ENCODE results near the gene TNFAIP2.

The TNFAIP2 gene

DNA sequence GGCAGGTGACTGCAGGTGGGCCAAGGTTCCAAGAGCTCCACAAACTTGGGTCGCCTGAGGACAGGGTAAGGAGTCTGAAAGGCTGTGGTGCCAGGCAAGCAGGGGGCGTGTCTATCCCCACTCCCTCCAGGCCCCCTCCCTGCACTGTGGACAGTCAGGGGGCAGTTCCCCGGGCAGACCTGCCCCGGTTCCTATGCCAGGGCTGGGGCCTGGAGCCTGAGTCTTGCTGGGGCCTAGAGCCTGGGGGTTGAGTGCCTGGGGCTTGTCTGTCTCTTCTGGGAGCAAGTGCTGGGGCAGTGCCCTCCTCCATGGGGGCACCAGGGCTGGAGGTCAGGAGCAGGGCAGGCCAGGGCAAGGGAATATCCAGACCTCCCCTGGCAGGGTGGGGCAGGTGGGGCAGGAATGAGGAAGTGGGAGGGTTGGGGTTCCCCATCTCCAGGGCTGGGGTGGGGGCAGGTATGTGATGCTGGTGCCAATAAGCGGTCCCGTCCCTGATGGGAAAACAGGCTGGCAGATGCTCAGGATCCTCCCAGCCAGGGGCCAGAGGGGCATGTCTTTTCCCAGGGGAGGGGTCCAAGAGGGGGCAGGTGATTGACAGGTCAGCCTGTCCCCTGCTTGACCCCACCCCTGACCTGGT, 11.9 kb upstream of the TNFAIP2 start:
- 0 out of 2 replicates have a peak overlapping the region, but pooled peaks have one; percentile 15 for H3K4me2 ChIP-seq (ENCODE audit: low read depth, low read length)
- no peak for DNase-seq
- H3K9me3 ChIP-seq (replicated peaks; ENCODE audit: insufficient read depth, low read length): no peaks in the 10 kb centered on the region
- no peaks in the 10 kb centered on the region for H4K20me1 ChIP-seq (ENCODE audit: insufficient read depth, low read length)
- no peaks in the 10 kb centered on the region for H3F3A ChIP-seq (ENCODE audit: insufficient read depth, low read length)
- H3K4me1 ChIP-seq (ENCODE audit: low read length): peaks cover 6% of the 10 kb centered on the region
- no peaks in the 10 kb centered on the region for H3K9me2 ChIP-seq (replicated peaks; ENCODE audit: insufficient read depth, low read length)
- H3K36me3 ChIP-seq (replicated peaks; ENCODE audit: insufficient read depth, low read length): no peaks in the 10 kb centered on the region
- no peak overlapping the region for H3K4me3 ChIP-seq (ENCODE audit: low read length)
- no peaks in the 10 kb centered on the region for H3K27me3 ChIP-seq (replicated peaks; ENCODE audit: insufficient read depth, low read length)
- no peaks in the 10 kb centered on the region for H3K79me2 ChIP-seq (ENCODE audit: low read length)
- H3K27ac ChIP-seq (ENCODE audit: low read length): peak overlapping the region; percentile 27; the same call in 1 of the 2 replicates
- TF ChIP-seq EZH2 (optimal IDR thresholded peaks at IDR 0.05; ENCODE audit: low read depth, low read length): no peak
- TF ChIP-seq EZH2phosphoT487 (IDR thresholded peaks at IDR 0.05; ENCODE audit: low read length): no peak
- TF ChIP-seq, protein P1, sequence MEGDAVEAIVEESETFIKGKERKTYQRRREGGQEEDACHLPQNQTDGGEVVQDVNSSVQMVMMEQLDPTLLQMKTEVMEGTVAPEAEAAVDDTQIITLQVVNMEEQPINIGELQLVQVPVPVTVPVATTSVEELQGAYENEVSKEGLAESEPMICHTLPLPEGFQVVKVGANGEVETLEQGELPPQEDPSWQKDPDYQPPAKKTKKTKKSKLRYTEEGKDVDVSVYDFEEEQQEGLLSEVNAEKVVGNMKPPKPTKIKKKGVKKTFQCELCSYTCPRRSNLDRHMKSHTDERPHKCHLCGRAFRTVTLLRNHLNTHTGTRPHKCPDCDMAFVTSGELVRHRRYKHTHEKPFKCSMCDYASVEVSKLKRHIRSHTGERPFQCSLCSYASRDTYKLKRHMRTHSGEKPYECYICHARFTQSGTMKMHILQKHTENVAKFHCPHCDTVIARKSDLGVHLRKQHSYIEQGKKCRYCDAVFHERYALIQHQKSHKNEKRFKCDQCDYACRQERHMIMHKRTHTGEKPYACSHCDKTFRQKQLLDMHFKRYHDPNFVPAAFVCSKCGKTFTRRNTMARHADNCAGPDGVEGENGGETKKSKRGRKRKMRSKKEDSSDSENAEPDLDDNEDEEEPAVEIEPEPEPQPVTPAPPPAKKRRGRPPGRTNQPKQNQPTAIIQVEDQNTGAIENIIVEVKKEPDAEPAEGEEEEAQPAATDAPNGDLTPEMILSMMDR (IDR thresholded peaks at IDR 0.05; ENCODE audit: low read length): no peak
- H2AFZ ChIP-seq (ENCODE audit: low read length): no peak overlapping the region
- no peak overlapping the region for H3K9ac ChIP-seq (ENCODE audit: low read length)

DNA sequence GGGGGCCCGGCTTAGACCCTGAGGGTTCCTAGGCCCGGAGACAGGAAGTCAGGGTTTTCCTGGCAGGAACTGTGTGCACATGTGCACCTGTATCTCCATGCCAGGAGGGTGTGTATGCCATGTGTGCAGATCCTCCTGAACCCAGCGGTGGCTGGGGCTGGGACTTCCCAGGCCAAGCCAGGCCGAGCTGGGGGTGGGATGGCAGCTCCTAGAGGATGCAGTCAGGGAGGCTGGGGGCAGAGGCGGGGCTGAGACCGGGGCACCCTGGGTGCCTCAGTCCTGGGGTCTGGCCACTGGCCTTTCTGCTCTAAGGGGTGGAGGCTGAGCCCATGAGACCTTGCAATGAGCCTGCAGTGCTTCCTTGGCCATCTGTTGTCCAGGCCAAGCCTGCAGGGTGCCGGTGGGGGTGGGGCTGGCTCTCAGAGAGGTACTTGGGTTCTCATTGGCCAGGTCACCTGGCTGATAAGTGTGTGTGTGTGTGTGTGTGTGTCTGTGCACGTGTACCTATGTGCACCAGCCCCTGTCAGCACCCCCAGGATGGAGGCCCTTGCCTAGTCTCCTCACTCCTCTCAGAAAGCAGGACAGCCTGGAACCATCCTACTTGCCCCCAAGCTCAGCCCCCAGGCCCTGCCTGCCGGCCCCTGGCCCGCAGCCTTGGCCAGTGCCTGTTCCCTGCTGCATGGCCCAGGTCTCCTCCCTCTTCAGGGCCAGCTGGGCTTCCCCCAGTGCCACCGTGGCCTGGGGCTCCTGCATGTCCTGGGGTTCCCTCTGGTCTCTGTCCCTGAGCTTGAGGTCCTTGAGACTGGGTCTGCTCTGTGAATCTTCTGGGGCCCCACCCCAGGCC, 10.6 kb upstream of the TNFAIP2 start:
- H3K4me1 ChIP-seq (ENCODE audit: low read length): peaks cover 6% of the 10 kb centered on the region
- H3K4me2 ChIP-seq (ENCODE audit: low read depth, low read length): no peak overlapping the region
- H3K27ac ChIP-seq (ENCODE audit: low read length): no peak overlapping the region

GRCh38 chr14:103113303-103113702, 10.0 kb upstream of the TNFAIP2 start:
- DNase-seq: no peak
- no peak overlapping the region for H3K9ac ChIP-seq (ENCODE audit: low read length)
- no peaks in the 10 kb centered on the region for H3K9me2 ChIP-seq (replicated peaks; ENCODE audit: insufficient read depth, low read length)
- no peaks in the 10 kb centered on the region for H3F3A ChIP-seq (ENCODE audit: insufficient read depth, low read length)
- H3K36me3 ChIP-seq (replicated peaks; ENCODE audit: insufficient read depth, low read length): no peaks in the 10 kb centered on the region
- H2AFZ ChIP-seq (ENCODE audit: low read length): no peak overlapping the region
- H4K20me1 ChIP-seq (ENCODE audit: insufficient read depth, low read length): no peaks in the 10 kb centered on the region
- TF ChIP-seq, protein P1 (IDR thresholded peaks at IDR 0.05; ENCODE audit: low read length): no peak
- no peak for TF ChIP-seq EZH2phosphoT487 (IDR thresholded peaks at IDR 0.05; ENCODE audit: low read length)
- TF ChIP-seq EZH2 (optimal IDR thresholded peaks at IDR 0.05; ENCODE audit: low read depth, low read length): no peak
- no peaks in the 10 kb centered on the region for H3K79me2 ChIP-seq (ENCODE audit: low read length)
- peaks cover 6% of the 10 kb centered on the region for H3K4me1 ChIP-seq (ENCODE audit: low read length)
- no peak overlapping the region for H3K4me2 ChIP-seq (ENCODE audit: low read depth, low read length)
- no peak overlapping the region for H3K4me3 ChIP-seq (ENCODE audit: low read length)
- H3K9me3 ChIP-seq (replicated peaks; ENCODE audit: insufficient read depth, low read length): no peaks in the 10 kb centered on the region
- H3K27ac ChIP-seq (ENCODE audit: low read length): no peak overlapping the region
- H3K27me3 ChIP-seq (replicated peaks; ENCODE audit: insufficient read depth, low read length): no peaks in the 10 kb centered on the region

More for the DNA sequence above, 10.6 kb upstream of the TNFAIP2 start:
- H3K9me2 ChIP-seq (replicated peaks; ENCODE audit: insufficient read depth, low read length): no peaks in the 10 kb centered on the region
- no peak overlapping the region for H3K9ac ChIP-seq (ENCODE audit: low read length)
- no peaks in the 10 kb centered on the region for H3K27me3 ChIP-seq (replicated peaks; ENCODE audit: insufficient read depth, low read length)
- H2AFZ ChIP-seq (ENCODE audit: low read length): no peak overlapping the region
- H3K9me3 ChIP-seq (replicated peaks; ENCODE audit: insufficient read depth, low read length): no peaks in the 10 kb centered on the region
- no peak for DNase-seq
- H3K79me2 ChIP-seq (ENCODE audit: low read length): no peaks in the 10 kb centered on the region
- H3K4me3 ChIP-seq (ENCODE audit: low read length): no peak overlapping the region
- TF ChIP-seq EZH2 (optimal IDR thresholded peaks at IDR 0.05; ENCODE audit: low read depth, low read length) (no peak), EZH2phosphoT487 (IDR thresholded peaks at IDR 0.05; ENCODE audit: low read length) (no peak)
- TF ChIP-seq, protein P1 (IDR thresholded peaks at IDR 0.05; ENCODE audit: low read length): no peak
- no peaks in the 10 kb centered on the region for H3K36me3 ChIP-seq (replicated peaks; ENCODE audit: insufficient read depth, low read length)
- no peaks in the 10 kb centered on the region for H3F3A ChIP-seq (ENCODE audit: insufficient read depth, low read length)
- H4K20me1 ChIP-seq (ENCODE audit: insufficient read depth, low read length): no peaks in the 10 kb centered on the region
